ENCODE results near the gene DCX.

Gene DCX

GRCh38 chrX:111395149-111395548 lies 16.8 kb downstream of the DCX start:
- no peaks in the 10 kb centered on the region for H3K4me1 Mint-ChIP-seq
- DNase-seq (ENCODE audit: low spot score in 2 of 2) (no peak), ATAC-seq (replicated peaks; ENCODE audit: extremely low read depth, poor library complexity, severe bottlenecking) (no peak)
- H3K36me3 Mint-ChIP-seq (ENCODE audit: insufficient read depth) = no peaks in the 10 kb centered on the region
- no peaks in the 10 kb centered on the region for H3K27me3 Mint-ChIP-seq
- no peak overlapping the region for H3K4me3 Mint-ChIP-seq
- H3K9me3 Mint-ChIP-seq = no peaks in the 10 kb centered on the region
- no peak overlapping the region for H3K27ac Mint-ChIP-seq (ENCODE audit: low read depth)

GRCh38 chrX:111394569-111394968 lies 17.4 kb downstream of the DCX start:
- Mint-ChIP-seq H3K4me3 (no peak overlapping the region), H3K4me1 (no peaks in the 10 kb centered on the region), H3K36me3 (ENCODE audit: insufficient read depth) (no peaks in the 10 kb centered on the region), H3K27ac (ENCODE audit: low read depth) (no peak overlapping the region), H3K9me3 (no peaks in the 10 kb centered on the region), H3K27me3 (no peaks in the 10 kb centered on the region)
- DNase-seq (ENCODE audit: low spot score in 2 of 2) = no peak
- no peak for ATAC-seq (replicated peaks; ENCODE audit: extremely low read depth, poor library complexity, severe bottlenecking)

DNA sequence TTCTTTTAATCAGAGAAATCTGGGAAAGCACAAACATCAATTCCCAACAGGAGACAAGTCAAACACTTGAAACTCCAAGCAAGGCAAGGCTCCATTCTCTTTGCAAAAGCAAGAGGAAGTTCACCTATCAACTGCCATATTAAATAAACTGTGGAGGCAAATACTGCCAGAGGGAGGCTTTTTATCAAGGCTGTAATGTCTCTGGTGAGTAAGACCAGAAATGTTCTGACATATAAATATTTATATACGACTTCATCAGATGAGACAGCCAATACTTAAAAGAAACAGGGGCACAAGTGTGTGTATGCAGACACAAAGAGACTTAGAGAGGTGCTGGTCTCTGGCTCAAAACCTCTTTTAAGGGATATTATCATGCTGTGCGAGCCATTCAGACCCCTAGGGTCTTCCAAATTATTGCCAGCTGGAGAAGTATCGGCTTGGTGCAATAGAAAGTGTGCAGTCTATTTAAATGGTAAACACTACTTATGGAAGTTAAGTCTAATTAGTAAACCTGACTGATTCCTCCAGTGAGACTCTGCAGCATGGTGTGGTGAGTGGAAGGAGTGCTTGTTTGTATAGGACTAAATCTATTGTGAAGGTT lies 24.4 kb downstream of the DCX start:
- no peak for ATAC-seq (replicated peaks; ENCODE audit: extremely low read depth, poor library complexity, severe bottlenecking)
- no peak overlapping the region for H3K27ac Mint-ChIP-seq (ENCODE audit: low read depth)
- H3K4me1 Mint-ChIP-seq = no peaks in the 10 kb centered on the region
- DNase-seq (ENCODE audit: low spot score in 2 of 2) = no peak
- no peaks in the 10 kb centered on the region for H3K27me3 Mint-ChIP-seq
- no peaks in the 10 kb centered on the region for H3K9me3 Mint-ChIP-seq
- H3K4me3 Mint-ChIP-seq = no peak overlapping the region
- no peaks in the 10 kb centered on the region for H3K36me3 Mint-ChIP-seq (ENCODE audit: insufficient read depth)

DNA sequence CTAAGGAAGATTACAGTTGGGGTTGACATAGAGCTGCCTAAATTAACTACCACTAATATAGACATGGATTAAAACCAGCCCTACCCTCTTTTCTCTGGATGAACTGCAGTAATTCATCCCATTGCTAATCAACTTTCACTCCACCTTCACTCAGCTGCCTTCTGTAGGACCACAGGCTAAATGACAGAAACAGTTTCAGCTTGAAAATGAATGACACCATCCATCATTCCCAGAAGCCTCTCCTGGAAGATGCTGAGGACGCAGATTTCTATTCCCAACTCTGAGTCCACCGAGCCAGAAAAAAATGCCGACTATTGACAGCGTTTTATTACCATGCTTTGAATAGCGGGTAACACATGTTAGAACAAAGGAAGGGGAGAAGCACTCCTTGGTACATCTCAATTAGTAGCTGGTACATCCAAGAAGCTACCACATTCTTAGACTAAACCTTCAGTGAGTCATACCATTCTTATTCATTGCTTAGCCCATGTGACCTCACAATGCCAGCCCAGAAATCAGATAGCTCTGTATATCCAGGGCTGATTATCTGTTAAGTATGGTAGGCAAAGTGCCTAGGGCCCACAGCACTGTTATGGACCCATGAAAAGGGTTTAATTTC lies 25.3 kb downstream of the DCX start:
- Mint-ChIP-seq H3K27me3 (no peaks in the 10 kb centered on the region), H3K36me3 (ENCODE audit: insufficient read depth) (no peaks in the 10 kb centered on the region), H3K4me3 (no peak overlapping the region), H3K4me1 (no peaks in the 10 kb centered on the region), H3K9me3 (no peaks in the 10 kb centered on the region), H3K27ac (ENCODE audit: low read depth) (no peak overlapping the region)
- DNase-seq (ENCODE audit: low spot score in 2 of 2) (no peak), ATAC-seq (replicated peaks; ENCODE audit: extremely low read depth, poor library complexity, severe bottlenecking) (no peak)

DNA sequence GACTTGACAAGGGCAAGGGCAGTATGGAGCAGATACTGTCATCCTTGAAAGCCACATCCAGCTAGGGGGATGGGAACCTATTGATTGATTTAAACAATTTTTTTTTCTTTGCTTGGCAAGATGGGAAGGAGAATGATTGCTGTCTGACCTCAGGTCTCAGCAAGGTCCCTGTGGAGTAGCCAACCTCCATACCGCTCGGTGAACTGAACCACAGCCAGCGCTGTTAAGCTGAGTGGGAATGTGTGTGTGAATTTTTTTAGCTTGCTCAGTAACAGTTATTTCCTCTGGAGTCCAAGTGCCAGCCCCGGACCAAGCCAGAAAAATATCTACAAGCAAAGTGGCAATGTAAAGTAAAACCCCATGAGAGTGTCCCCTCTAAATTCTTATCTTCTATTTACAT lies 25.9 kb downstream of the DCX start:
- ATAC-seq (replicated peaks; ENCODE audit: extremely low read depth, poor library complexity, severe bottlenecking) = no peak
- Mint-ChIP-seq H3K9me3 (no peaks in the 10 kb centered on the region), H3K36me3 (ENCODE audit: insufficient read depth) (no peaks in the 10 kb centered on the region), H3K4me3 (no peak overlapping the region), H3K27me3 (no peaks in the 10 kb centered on the region), H3K27ac (ENCODE audit: low read depth) (no peak overlapping the region), H3K4me1 (no peaks in the 10 kb centered on the region)
- DNase-seq (ENCODE audit: low spot score in 2 of 2) = no peak

- ATAC-seq (replicated peaks; ENCODE audit: extremely low read depth, poor library complexity, severe bottlenecking) (no peak), DNase-seq (ENCODE audit: low spot score in 2 of 2) (no peak)
- no peaks in the 10 kb centered on the region for H3K4me1 Mint-ChIP-seq
- H3K27me3 Mint-ChIP-seq = no peaks in the 10 kb centered on the region
- peaks cover 6% of the 10 kb centered on the region for H3K9me3 Mint-ChIP-seq
- no peak overlapping the region for H3K27ac Mint-ChIP-seq (ENCODE audit: low read depth)
- H3K36me3 Mint-ChIP-seq (ENCODE audit: insufficient read depth) = no peaks in the 10 kb centered on the region
- no peak overlapping the region for H3K4me3 Mint-ChIP-seq
Measured at GRCh38 chrX:111382277-111382676, 29.7 kb downstream of the DCX start.

DNA sequence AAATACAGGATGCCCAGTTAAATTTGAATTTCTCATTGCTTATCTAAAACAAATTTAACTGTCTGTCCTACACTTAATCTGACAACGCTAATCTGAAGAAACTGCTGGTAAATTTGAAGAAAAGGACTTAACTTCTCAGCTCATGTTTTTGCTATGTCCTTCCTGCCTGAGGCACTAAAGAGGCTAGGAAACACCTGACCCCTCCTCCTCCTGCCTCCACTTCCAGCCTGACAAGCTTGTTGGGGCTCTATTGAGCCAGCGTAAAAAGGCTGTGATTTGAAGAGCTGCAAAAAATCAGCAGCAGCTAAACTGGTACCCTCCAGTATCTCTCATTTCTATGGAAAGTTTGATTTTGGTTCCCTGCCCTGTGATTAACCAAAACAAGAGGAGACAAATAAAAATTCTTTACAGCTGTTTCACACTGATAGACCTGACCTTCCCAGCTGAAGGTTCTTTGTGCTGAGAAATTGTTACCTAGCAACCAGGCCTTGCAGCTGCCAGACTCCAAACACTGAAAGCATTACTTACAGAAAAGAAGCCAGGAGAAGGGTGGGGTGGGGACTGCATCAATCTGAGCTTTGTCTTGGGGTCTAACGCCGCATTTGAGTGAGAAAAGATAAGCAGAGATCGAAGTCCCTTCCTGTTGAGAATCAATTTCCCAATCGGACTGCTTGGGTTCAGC lies 35.0 kb downstream of the DCX start:
- peaks cover 6% of the 10 kb centered on the region for H3K9me3 Mint-ChIP-seq
- H3K4me3 Mint-ChIP-seq = no peak overlapping the region

GRCh38 chrX:111376486-111376885 lies 35.5 kb downstream of the DCX start:
- H3K4me1 Mint-ChIP-seq = no peaks in the 10 kb centered on the region
- H3K27me3 Mint-ChIP-seq = no peaks in the 10 kb centered on the region
- no peak overlapping the region for H3K27ac Mint-ChIP-seq (ENCODE audit: low read depth)
- no peak for ATAC-seq (replicated peaks; ENCODE audit: extremely low read depth, poor library complexity, severe bottlenecking)
- peaks cover 6% of the 10 kb centered on the region for H3K9me3 Mint-ChIP-seq
- DNase-seq (ENCODE audit: low spot score in 2 of 2) = no peak
- no peaks in the 10 kb centered on the region for H3K36me3 Mint-ChIP-seq (ENCODE audit: insufficient read depth)
- H3K4me3 Mint-ChIP-seq = no peak overlapping the region

More for the DNA sequence above, 35.0 kb downstream of the DCX start:
- no peak for DNase-seq (ENCODE audit: low spot score in 2 of 2)
- H3K36me3 Mint-ChIP-seq (ENCODE audit: insufficient read depth) = no peaks in the 10 kb centered on the region
- H3K27me3 Mint-ChIP-seq = no peaks in the 10 kb centered on the region
- H3K27ac Mint-ChIP-seq (ENCODE audit: low read depth) = no peak overlapping the region
- no peak for ATAC-seq (replicated peaks; ENCODE audit: extremely low read depth, poor library complexity, severe bottlenecking)
- no peaks in the 10 kb centered on the region for H3K4me1 Mint-ChIP-seq

DNA sequence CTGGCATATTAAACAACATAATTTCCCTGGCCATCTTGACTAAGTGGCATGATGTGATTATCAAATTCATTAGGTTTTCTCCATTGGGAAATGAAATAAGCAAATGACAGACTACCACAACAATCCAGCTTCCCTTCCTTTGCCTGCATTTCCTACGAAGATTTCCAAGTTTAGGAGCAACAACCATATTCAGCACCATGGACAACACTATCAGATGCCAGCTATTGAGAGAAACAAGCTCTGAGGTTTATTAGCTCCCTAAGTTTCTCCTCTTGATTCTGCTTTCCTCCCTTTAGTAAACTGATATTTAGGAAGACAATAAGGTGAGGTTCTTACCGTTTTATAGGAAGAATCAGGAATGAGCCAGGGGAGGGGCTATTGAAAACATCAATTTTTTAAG lies 36.2 kb downstream of the DCX start:
- no peak overlapping the region for H3K4me3 Mint-ChIP-seq
- H3K27ac Mint-ChIP-seq (ENCODE audit: low read depth) = no peak overlapping the region
- no peaks in the 10 kb centered on the region for H3K4me1 Mint-ChIP-seq
- H3K36me3 Mint-ChIP-seq (ENCODE audit: insufficient read depth) = no peaks in the 10 kb centered on the region
- ATAC-seq (replicated peaks; ENCODE audit: extremely low read depth, poor library complexity, severe bottlenecking) = no peak
- DNase-seq (ENCODE audit: low spot score in 2 of 2) = no peak
- no peaks in the 10 kb centered on the region for H3K27me3 Mint-ChIP-seq
- peaks cover 6% of the 10 kb centered on the region for H3K9me3 Mint-ChIP-seq

- Mint-ChIP-seq H3K27me3 (no peaks in the 10 kb centered on the region), H3K36me3 (ENCODE audit: insufficient read depth) (no peaks in the 10 kb centered on the region), H3K9me3 (no peaks in the 10 kb centered on the region), H3K27ac (ENCODE audit: low read depth) (no peak overlapping the region), H3K4me3 (no peak overlapping the region), H3K4me1 (no peaks in the 10 kb centered on the region)
- ATAC-seq (replicated peaks; ENCODE audit: extremely low read depth, poor library complexity, severe bottlenecking) (no peak), DNase-seq (ENCODE audit: low spot score in 2 of 2) (no peak)
Measured at GRCh38 chrX:111372086-111372485, 39.9 kb downstream of the DCX start.

DNA sequence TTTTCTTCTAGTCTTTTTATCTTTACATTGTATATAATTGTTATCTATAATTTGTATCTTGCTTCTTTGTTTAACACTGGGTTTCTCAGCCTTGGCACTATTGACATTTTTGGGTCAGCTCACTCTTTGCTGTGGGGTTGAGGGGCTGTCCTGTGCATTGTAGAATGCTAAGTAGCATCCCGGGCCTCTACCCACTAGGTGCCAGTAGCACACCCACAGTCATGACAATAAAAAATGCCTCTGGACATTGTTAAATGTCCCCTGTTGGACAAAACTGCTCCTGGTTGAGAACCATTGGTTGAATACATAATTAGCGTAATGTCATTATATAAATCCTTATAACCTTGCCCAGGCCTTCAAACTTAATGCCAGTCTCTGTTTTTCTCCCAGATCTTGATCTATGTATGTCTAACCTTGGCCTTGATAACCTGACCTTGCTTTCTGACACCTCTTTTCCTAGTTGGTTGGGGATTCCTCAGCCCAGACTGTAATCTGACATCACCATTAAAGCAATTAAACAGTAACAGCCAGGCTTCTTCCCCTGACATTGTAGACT lies 46.1 kb downstream of the DCX start:
- DNase-seq (ENCODE audit: low spot score in 2 of 2) = no peak
- ATAC-seq (replicated peaks; ENCODE audit: extremely low read depth, poor library complexity, severe bottlenecking) = no peak
- no peaks in the 10 kb centered on the region for H3K4me1 Mint-ChIP-seq
- no peak overlapping the region for H3K4me3 Mint-ChIP-seq
- H3K27me3 Mint-ChIP-seq = no peaks in the 10 kb centered on the region
- no peaks in the 10 kb centered on the region for H3K36me3 Mint-ChIP-seq (ENCODE audit: insufficient read depth)
- H3K9me3 Mint-ChIP-seq = no peaks in the 10 kb centered on the region
- no peak overlapping the region for H3K27ac Mint-ChIP-seq (ENCODE audit: low read depth)

- Mint-ChIP-seq H3K4me1 (no peaks in the 10 kb centered on the region), H3K4me3 (no peak overlapping the region), H3K27ac (ENCODE audit: low read depth) (no peak overlapping the region), H3K9me3 (no peaks in the 10 kb centered on the region), H3K27me3 (no peaks in the 10 kb centered on the region), H3K36me3 (ENCODE audit: insufficient read depth) (no peaks in the 10 kb centered on the region)
- ATAC-seq (replicated peaks; ENCODE audit: extremely low read depth, poor library complexity, severe bottlenecking) (no peak), DNase-seq (ENCODE audit: low spot score in 2 of 2) (no peak)
Measured at GRCh38 chrX:111363741-111364140, 48.3 kb downstream of the DCX start.

- Mint-ChIP-seq H3K4me3 (no peak overlapping the region), H3K9me3 (no peaks in the 10 kb centered on the region), H3K27ac (ENCODE audit: low read depth) (no peak overlapping the region), H3K4me1 (no peaks in the 10 kb centered on the region), H3K36me3 (ENCODE audit: insufficient read depth) (no peaks in the 10 kb centered on the region), H3K27me3 (no peaks in the 10 kb centered on the region)
- ATAC-seq (replicated peaks; ENCODE audit: extremely low read depth, poor library complexity, severe bottlenecking) (no peak), DNase-seq (ENCODE audit: low spot score in 2 of 2) (no peak)
Measured at GRCh38 chrX:111361751-111362150, 50.2 kb downstream of the DCX start.

All from central memory CD8-positive, alpha-beta T cell (primary cell).